ENCODE measurements around the gene MMP17. TPM values are rescaled to one million over a fixed set of nuclear protein-coding genes. Genes with fewer than 3 reads are reported as not detected.

MMP17 gene
- total and polyA plus RNA-seq, 4 donors: 1.0 to 5.4 (median 3.6) TPM

DNA sequence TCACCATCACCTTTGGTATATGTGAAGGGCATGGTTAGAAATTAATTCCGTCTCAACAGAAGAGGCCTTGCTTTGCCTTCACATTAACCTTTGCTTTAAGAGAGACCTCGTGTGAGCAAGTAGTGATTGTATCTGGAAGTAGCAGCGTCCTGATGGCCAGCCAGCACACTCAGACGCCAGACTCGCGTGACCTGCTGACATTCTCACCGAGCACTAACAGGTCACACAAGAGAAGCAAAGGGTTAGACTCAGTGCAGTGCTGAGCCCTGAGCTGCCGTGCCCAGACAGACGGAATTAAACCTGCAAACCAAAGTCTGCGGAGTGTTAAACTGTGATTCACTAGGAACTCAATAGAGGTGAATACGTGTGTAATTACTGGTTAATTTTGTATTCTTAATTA, 40.1 kb upstream of the MMP17 start:
- no peak for ATAC-seq (ENCODE audit: low FRiP score)
- Histone ChIP-seq H3K36me3 (ENCODE audit: control insufficient read depth in 1 of 2, insufficient read depth in 2 of 2, low read length in 1 of 2) (peaks cover 0 to 12% of the 10 kb centered on the region in 2 donors), H3K27me3 (ENCODE audit: control insufficient read depth in 1 of 2, insufficient read depth in 2 of 2, low read length in 1 of 2) (no peaks in the 10 kb centered on the region), H3K4me3 (ENCODE audit: low read length in 2 of 2) (no peak overlapping the region), H3K27ac (ENCODE audit: low read depth in 1 of 2, low read length in 2 of 2) (no peak overlapping the region), H3K4me1 (ENCODE audit: control insufficient read depth in 1 of 2, insufficient read depth in 2 of 2, low read length in 2 of 2) (no peaks in the 10 kb centered on the region), H3K9me3 (ENCODE audit: control insufficient read depth, low read length) (no peaks in the 10 kb centered on the region)
- intact Hi-C loops (cut with DNase I): no loop called here
- 86 to 88% methylated on average over 11 of the region's 11 CpGs for WGBS, 2 donors
- no peak for DNase-seq

DNA sequence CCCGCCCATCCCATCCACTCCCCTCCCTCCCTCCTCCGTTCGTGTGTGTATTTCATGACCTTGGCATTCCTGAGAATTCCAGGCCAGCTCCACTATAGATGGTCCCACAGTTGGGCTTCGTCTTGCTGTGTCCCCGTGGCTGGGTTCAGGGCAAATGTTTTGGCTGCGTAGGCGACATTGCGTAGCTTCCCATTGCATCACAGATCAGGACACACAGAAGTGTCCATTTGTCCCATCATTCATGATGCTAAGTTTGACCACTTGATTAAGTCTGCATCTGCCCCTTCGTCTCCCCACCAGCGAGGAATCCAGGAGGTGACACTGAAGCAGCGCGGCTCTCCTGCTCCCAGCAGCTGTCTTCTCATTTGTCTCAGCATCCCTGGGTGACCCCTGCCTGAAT, 38.6 kb upstream of the MMP17 start:
- Histone ChIP-seq H3K27ac (ENCODE audit: low read depth in 1 of 2, low read length in 2 of 2) (no peak overlapping the region), H3K36me3 (ENCODE audit: control insufficient read depth in 1 of 2, insufficient read depth in 2 of 2, low read length in 1 of 2) (peaks cover 0 to 12% of the 10 kb centered on the region in 2 donors)

DNA sequence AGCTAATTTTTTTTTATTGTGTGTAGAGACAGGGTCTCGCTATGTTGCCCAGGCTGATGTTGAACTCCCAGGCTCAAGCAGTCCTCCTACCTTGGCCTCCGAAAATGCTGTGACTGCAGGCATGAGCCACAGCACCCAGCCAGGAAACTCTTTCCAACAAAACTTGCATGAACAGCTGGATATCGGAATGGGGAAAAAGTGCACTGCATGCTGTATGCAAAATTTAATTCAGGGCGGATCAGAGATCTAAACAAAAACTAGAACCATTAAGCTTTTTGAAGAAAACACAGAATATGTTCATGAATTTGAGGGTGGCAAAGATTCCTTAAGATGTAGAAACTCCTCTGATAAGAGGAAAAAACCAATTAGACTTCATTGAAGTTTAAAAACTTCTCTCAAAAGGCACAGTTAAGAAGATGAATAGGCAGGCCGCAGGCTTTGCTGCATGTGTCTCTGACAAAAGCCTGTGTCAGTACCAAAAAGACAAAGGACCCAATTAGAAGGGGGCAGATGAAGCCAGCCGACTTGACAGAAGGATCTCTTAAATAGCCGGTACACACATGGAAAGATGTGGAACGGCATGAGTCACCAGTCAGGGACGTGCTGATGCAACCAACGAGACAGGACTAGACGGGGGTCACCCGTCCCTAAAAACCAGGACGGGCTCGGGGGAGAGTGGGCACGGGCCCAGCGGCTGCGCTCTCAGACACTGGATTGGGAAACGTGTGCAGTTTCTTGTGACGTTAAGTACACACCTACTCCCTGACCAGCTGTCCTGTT, 34.8 kb upstream of the MMP17 start:
- intact Hi-C loops (cut with DNase I): no loop called here
- Histone ChIP-seq H3K4me1 (ENCODE audit: control insufficient read depth in 1 of 2, insufficient read depth in 2 of 2, low read length in 2 of 2) (no peaks in the 10 kb centered on the region), H3K9me3 (ENCODE audit: control insufficient read depth, low read length) (no peaks in the 10 kb centered on the region), H3K27ac (ENCODE audit: low read depth in 1 of 2, low read length in 2 of 2) (no peak overlapping the region), H3K27me3 (ENCODE audit: control insufficient read depth in 1 of 2, insufficient read depth in 2 of 2, low read length in 1 of 2) (no peaks in the 10 kb centered on the region), H3K4me3 (ENCODE audit: low read length in 2 of 2) (no peak overlapping the region), H3K36me3 (ENCODE audit: control insufficient read depth in 1 of 2, insufficient read depth in 2 of 2, low read length in 1 of 2) (peaks cover 0 to 4% of the 10 kb centered on the region in 2 donors)
- 82 to 83% methylated on average over 19 of the region's 19 CpGs for WGBS, 2 donors
- DNase-seq: no peak
- no peak for ATAC-seq (ENCODE audit: low FRiP score)

More for the DNA sequence above, 38.6 kb upstream of the MMP17 start:
- DNase-seq (no peak), ATAC-seq (ENCODE audit: low FRiP score) (no peak)
- Histone ChIP-seq H3K4me3 (ENCODE audit: low read length in 2 of 2) (no peak overlapping the region), H3K9me3 (ENCODE audit: control insufficient read depth, low read length) (no peaks in the 10 kb centered on the region), H3K4me1 (ENCODE audit: control insufficient read depth in 1 of 2, insufficient read depth in 2 of 2, low read length in 2 of 2) (no peaks in the 10 kb centered on the region), H3K27me3 (ENCODE audit: control insufficient read depth in 1 of 2, insufficient read depth in 2 of 2, low read length in 1 of 2) (no peaks in the 10 kb centered on the region)
- WGBS, 2 donors: 86 to 90% methylated on average over 12 of the region's 12 CpGs
- intact Hi-C loops (cut with DNase I): no loop called here

DNA sequence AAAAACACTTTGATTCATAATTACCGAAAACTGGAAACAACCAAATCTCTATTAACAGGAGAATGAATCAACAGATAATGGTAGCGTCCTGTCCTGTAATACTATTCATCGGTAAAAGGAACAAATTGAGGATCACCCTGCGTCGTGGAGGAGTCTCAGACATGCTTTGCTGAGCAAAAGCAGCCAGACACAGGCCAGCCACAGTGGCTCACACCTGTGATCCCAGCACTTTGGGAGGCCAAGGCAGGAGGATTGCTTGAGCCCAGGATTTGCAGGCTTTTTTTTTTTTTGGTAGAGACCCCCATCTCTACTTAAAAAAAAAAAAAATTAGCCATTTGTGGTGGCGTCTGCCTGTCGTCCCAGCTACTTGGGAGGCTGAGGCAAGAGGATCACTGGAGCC, 34.1 kb upstream of the MMP17 start:
- Histone ChIP-seq H3K36me3 (ENCODE audit: control insufficient read depth in 1 of 2, insufficient read depth in 2 of 2, low read length in 1 of 2) (peaks cover 0 to 5% of the 10 kb centered on the region in 2 donors), H3K27me3 (ENCODE audit: control insufficient read depth in 1 of 2, insufficient read depth in 2 of 2, low read length in 1 of 2) (no peaks in the 10 kb centered on the region), H3K27ac (ENCODE audit: low read depth in 1 of 2, low read length in 2 of 2) (no peak overlapping the region), H3K4me1 (ENCODE audit: control insufficient read depth in 1 of 2, insufficient read depth in 2 of 2, low read length in 2 of 2) (no peaks in the 10 kb centered on the region), H3K9me3 (ENCODE audit: control insufficient read depth, low read length) (no peaks in the 10 kb centered on the region), H3K4me3 (ENCODE audit: low read length in 2 of 2) (no peak overlapping the region)
- WGBS, 2 donors: 92% methylated on average over 7 of the region's 7 CpGs
- DNase-seq: no peak
- ATAC-seq (ENCODE audit: low FRiP score): no peak
- intact Hi-C loops (cut with DNase I): no loop called here

DNA sequence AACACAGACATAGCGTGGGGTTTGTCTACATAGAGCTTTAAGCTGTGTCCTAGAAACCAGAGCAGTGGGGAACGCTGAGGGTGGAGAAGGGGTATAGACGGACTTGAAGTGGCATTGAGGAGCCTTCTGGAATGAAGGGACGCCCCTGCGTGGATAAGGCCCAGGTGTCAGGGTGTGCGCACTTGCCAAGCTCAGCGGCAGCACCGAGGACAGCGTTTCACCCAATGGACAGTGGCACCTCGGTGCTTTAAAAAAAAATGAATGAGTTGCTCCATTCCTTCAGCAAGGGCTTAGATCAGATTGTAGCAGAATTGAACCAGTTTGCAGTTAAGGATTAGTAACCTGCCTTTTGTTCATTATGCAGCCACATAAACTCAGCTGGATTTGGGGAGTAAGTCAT, 33.6 kb upstream of the MMP17 start:
- peaks cover 0 to 6% of the 10 kb centered on the region in 2 donors for H3K36me3 ChIP-seq (ENCODE audit: control insufficient read depth in 1 of 2, insufficient read depth in 2 of 2, low read length in 1 of 2)
- H3K4me3 ChIP-seq (ENCODE audit: low read length in 2 of 2): no peak overlapping the region
- no peaks in the 10 kb centered on the region for H3K9me3 ChIP-seq (ENCODE audit: control insufficient read depth, low read length)
- no peaks in the 10 kb centered on the region for H3K4me1 ChIP-seq (ENCODE audit: control insufficient read depth in 1 of 2, insufficient read depth in 2 of 2, low read length in 2 of 2)
- DNase-seq: no peak
- ATAC-seq (ENCODE audit: low FRiP score): no peak
- no peaks in the 10 kb centered on the region for H3K27me3 ChIP-seq (ENCODE audit: control insufficient read depth in 1 of 2, insufficient read depth in 2 of 2, low read length in 1 of 2)
- WGBS, 2 donors: 86 to 87% methylated on average over 10 of the region's 10 CpGs
- intact Hi-C loops (cut with DNase I): no loop called here
- no peak overlapping the region for H3K27ac ChIP-seq (ENCODE audit: low read depth in 1 of 2, low read length in 2 of 2)

DNA sequence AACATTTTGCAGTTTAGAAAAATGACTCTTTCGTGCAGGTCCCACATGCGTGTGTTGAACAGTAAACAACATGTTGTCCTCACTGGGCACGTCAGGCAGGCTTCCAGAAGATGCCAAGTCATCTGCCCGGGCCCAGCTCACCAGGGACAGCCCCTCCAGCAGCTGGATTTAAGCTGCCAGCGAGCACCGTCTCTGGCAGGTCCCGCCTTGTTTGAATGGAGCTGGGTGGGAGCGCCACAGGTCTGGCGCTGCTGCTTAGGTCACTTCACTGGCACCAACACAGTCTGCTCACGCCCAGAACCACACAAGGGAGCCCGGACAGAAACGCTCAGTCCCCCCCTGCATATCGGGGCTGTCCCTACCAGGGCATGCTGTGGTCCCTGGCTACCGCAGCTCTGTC, 33.1 kb upstream of the MMP17 start:
- ATAC-seq (ENCODE audit: low FRiP score) (no peak), DNase-seq (no peak)
- 77 to 81% methylated on average over 14 of the region's 14 CpGs for WGBS, 2 donors
- Histone ChIP-seq H3K27me3 (ENCODE audit: control insufficient read depth in 1 of 2, insufficient read depth in 2 of 2, low read length in 1 of 2) (no peaks in the 10 kb centered on the region), H3K36me3 (ENCODE audit: control insufficient read depth in 1 of 2, insufficient read depth in 2 of 2, low read length in 1 of 2) (peaks cover 0 to 5% of the 10 kb centered on the region in 2 donors), H3K9me3 (ENCODE audit: control insufficient read depth, low read length) (no peaks in the 10 kb centered on the region), H3K27ac (ENCODE audit: low read depth in 1 of 2, low read length in 2 of 2) (no peak overlapping the region), H3K4me1 (ENCODE audit: control insufficient read depth in 1 of 2, insufficient read depth in 2 of 2, low read length in 2 of 2) (no peaks in the 10 kb centered on the region), H3K4me3 (ENCODE audit: low read length in 2 of 2) (no peak overlapping the region)
- intact Hi-C loops (cut with DNase I): no loop called here

DNA sequence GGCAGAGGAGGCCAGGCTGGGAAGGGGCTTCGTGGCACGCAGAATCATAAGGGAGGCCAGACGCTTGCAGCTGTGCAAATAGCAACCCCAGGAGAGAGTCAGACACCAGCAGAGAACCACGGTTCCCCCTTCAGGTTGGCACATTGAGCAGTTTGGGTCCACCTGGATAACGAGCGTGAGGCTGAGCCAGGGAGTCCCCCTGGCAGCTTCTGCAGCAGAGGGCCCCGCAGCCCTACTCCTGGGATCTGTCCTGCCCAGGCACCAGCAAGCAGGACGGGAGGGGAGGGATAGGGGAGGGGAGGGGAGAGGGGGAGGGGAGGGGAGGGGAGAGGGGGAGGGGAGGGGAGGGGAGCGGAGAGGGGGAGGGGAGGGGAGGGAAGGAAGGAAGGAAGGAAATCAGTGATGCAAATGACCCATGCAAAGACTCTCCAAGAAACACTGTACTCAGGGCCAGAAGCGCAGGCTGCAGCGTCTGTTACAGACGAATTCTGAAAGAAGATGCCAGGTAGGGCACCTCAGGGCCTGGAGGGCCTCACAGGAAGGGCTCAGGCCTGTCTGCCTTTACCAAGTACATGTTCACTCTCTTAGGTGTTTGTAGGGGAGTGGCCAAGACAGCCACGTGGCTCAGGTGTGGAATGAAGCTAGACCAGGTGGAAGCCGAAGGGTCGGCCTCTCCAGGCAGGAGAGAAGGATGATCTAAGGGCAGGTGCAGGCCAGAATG, 32.3 kb upstream of the MMP17 start:
- WGBS, 2 donors: 70% methylated on average over 12 to 14 of the region's 15 CpGs
- Histone ChIP-seq H3K27me3 (ENCODE audit: control insufficient read depth in 1 of 2, insufficient read depth in 2 of 2, low read length in 1 of 2) (no peaks in the 10 kb centered on the region), H3K4me3 (ENCODE audit: low read length in 2 of 2) (no peak overlapping the region), H3K4me1 (ENCODE audit: control insufficient read depth in 1 of 2, insufficient read depth in 2 of 2, low read length in 2 of 2) (no peaks in the 10 kb centered on the region), H3K27ac (ENCODE audit: low read depth in 1 of 2, low read length in 2 of 2) (no peak overlapping the region), H3K9me3 (ENCODE audit: control insufficient read depth, low read length) (no peaks in the 10 kb centered on the region), H3K36me3 (ENCODE audit: control insufficient read depth in 1 of 2, insufficient read depth in 2 of 2, low read length in 1 of 2) (peaks cover 0 to 5% of the 10 kb centered on the region in 2 donors)
- intact Hi-C loops (cut with DNase I): no loop called here
- no peak for ATAC-seq (ENCODE audit: low FRiP score)
- no peak for DNase-seq

DNA sequence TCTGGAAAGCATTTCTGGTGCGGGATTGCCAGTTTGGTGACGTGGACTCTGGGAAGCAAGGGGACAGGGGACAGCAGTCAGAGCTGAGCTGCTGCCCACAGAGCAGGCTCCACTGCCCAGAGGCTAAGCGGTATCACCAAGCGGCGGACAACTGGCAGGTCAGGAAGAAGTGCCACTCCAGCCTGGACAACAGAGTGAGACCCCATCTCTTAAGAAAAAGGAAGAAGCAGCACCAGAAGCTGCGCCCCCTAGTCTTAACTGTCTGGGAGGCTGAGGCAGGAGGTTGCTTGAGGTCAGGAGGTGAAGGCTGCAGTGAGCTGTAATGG, 31.8 kb upstream of the MMP17 start:
- WGBS, 2 donors: 93 to 95% methylated on average over 6 of the region's 6 CpGs
- H3K4me1 ChIP-seq (ENCODE audit: control insufficient read depth in 1 of 2, insufficient read depth in 2 of 2, low read length in 2 of 2): no peaks in the 10 kb centered on the region
- ATAC-seq (ENCODE audit: low FRiP score) (no peak), DNase-seq (no peak)
- H3K9me3 ChIP-seq (ENCODE audit: control insufficient read depth, low read length): no peaks in the 10 kb centered on the region
- intact Hi-C loops (cut with DNase I): no loop called here
- H3K27ac ChIP-seq (ENCODE audit: low read depth in 1 of 2, low read length in 2 of 2): no peak overlapping the region
- H3K36me3 ChIP-seq (ENCODE audit: control insufficient read depth in 1 of 2, insufficient read depth in 2 of 2, low read length in 1 of 2): peaks cover 0 to 5% of the 10 kb centered on the region in 2 donors
- no peak overlapping the region for H3K4me3 ChIP-seq (ENCODE audit: low read length in 2 of 2)
- H3K27me3 ChIP-seq (ENCODE audit: control insufficient read depth in 1 of 2, insufficient read depth in 2 of 2, low read length in 1 of 2): no peaks in the 10 kb centered on the region
